PFSK-1 (cell line): ENCODE measurements around the gene COL6A5.

Source experiments
- FOXP2 ChIP-seq: optimal IDR thresholded peaks from 2 replicates; pipeline ENCODE3; 2011; ENCODE audit warnings: borderline replicate concordance, control low read depth, inconsistent platforms; ENCODE audit not compliant: insufficient read depth; ENCODE audit errors: extremely low read length, extremely low read depth
- POLR2AphosphoS5 ChIP-seq: IDR thresholded peaks from 2 replicates; pipeline ENCODE4 v1.6.1; 2012; ENCODE audit warnings: low read depth, mild to moderate bottlenecking, control low read depth, low read length, moderate library complexity
- SIN3A ChIP-seq: IDR thresholded peaks from 2 replicates; pipeline ENCODE4 v1.6.1; 2012; ENCODE audit warnings: mild to moderate bottlenecking, low read length, moderate library complexity, borderline replicate concordance; ENCODE audit not compliant: insufficient read depth
- TAF1 ChIP-seq: IDR thresholded peaks from 2 replicates; pipeline ENCODE4 v1.6.1; 2012; ENCODE audit warnings: low read length, control low read depth, borderline replicate concordance; ENCODE audit not compliant: insufficient read depth
- TF ChIP-seq, protein P1 (sequence below), 2 experiments: IDR thresholded peaks; 2 replicates each; pipeline versions ENCODE4 v1.6.1 to v1.8.0; 2011 to 2012; ENCODE audit warnings: low read depth in 2 of 2, low read length in 2 of 2, control low read depth in 1 of 2, inconsistent platforms in 1 of 2, mild to moderate bottlenecking in 1 of 2, moderate library complexity in 1 of 2; ENCODE audit not compliant: insufficient read depth in 1 of 2

Gene COL6A5

GRCh38 chr3:130522399-130522798 lies 176.9 kb downstream of the COL6A5 start:
- no peak for TF ChIP-seq SIN3A
- no peak for TF ChIP-seq POLR2AphosphoS5
- no peak for TF ChIP-seq TAF1
- TF ChIP-seq, protein P1, sequence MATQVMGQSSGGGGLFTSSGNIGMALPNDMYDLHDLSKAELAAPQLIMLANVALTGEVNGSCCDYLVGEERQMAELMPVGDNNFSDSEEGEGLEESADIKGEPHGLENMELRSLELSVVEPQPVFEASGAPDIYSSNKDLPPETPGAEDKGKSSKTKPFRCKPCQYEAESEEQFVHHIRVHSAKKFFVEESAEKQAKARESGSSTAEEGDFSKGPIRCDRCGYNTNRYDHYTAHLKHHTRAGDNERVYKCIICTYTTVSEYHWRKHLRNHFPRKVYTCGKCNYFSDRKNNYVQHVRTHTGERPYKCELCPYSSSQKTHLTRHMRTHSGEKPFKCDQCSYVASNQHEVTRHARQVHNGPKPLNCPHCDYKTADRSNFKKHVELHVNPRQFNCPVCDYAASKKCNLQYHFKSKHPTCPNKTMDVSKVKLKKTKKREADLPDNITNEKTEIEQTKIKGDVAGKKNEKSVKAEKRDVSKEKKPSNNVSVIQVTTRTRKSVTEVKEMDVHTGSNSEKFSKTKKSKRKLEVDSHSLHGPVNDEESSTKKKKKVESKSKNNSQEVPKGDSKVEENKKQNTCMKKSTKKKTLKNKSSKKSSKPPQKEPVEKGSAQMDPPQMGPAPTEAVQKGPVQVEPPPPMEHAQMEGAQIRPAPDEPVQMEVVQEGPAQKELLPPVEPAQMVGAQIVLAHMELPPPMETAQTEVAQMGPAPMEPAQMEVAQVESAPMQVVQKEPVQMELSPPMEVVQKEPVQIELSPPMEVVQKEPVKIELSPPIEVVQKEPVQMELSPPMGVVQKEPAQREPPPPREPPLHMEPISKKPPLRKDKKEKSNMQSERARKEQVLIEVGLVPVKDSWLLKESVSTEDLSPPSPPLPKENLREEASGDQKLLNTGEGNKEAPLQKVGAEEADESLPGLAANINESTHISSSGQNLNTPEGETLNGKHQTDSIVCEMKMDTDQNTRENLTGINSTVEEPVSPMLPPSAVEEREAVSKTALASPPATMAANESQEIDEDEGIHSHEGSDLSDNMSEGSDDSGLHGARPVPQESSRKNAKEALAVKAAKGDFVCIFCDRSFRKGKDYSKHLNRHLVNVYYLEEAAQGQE (IDR thresholded peaks at IDR 0.05; ENCODE audit: insufficient read depth in 1 of 2, low read depth in 2 of 2, low read length in 2 of 2) = no peak
- no peak for TF ChIP-seq FOXP2

DNA sequence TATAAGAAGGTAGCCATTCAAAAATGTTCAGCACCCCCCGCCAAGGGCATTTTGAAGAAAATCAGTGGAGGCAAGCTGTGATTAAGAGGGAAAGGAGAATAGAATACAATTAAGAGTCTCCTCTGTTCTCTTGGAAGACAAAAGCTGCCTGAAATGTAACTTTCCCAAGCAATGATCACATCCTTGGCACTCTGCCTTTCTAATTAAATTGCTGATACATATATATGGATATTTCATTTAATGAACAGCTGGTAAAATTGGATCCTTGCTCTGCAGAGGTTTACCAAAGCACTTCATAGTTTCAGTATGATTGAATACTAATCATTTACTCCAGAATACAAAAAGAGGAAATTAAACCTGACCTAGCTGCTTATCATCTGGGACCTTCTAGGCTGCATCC lies 182.0 kb downstream of the COL6A5 start:
- TF ChIP-seq, protein P1 (IDR thresholded peaks at IDR 0.05; ENCODE audit: insufficient read depth in 1 of 2, low read depth in 2 of 2, low read length in 2 of 2) = no peak
- TF ChIP-seq TAF1 (no peak), POLR2AphosphoS5 (no peak), SIN3A (no peak), FOXP2 (no peak)

DNA sequence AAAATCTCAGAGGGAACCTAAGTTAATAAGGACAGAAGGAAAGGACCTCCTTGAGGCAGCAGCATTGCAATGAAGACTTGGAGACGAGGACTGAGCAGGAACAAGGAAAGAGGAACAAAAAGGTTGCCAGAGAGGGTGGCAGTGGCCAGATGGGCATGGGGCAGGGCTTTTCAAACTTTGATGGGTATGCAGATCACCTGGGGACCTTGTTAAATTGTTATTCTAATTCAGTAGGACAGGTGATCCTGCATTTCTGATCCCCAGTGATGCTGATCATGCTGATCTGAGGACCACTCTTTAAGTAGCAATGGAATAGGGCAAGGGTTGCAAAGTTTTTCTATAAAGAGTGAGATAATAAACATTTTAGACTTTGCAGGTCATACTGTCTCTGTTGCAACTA lies 182.6 kb downstream of the COL6A5 start:
- TF ChIP-seq FOXP2 (no peak), TAF1 (no peak), SIN3A (no peak), POLR2AphosphoS5 (no peak)
- TF ChIP-seq, protein P1 (IDR thresholded peaks at IDR 0.05; ENCODE audit: insufficient read depth in 1 of 2, low read depth in 2 of 2, low read length in 2 of 2) = no peak

- TF ChIP-seq, protein P1 (IDR thresholded peaks at IDR 0.05; ENCODE audit: insufficient read depth in 1 of 2, low read depth in 2 of 2, low read length in 2 of 2) = no peak
- no peak for TF ChIP-seq SIN3A
- no peak for TF ChIP-seq TAF1
- TF ChIP-seq POLR2AphosphoS5 = no peak
- no peak for TF ChIP-seq FOXP2
Observed at GRCh38 chr3:130529486-130530215, 184.2 kb downstream of the COL6A5 start.

- TF ChIP-seq, protein P1 (IDR thresholded peaks at IDR 0.05; ENCODE audit: insufficient read depth in 1 of 2, low read depth in 2 of 2, low read length in 2 of 2) = no peak
- TF ChIP-seq SIN3A = no peak
Observed at GRCh38 chr3:130533247-130533646, 187.8 kb downstream of the COL6A5 start.
